GM21619 (cell line): Measurements from ENCODE around the gene LRP8.
A peak's percentile ranks its signal among the peaks of the same experiment; 100 is the strongest.
"Not testable (repeated sequence)": the region's sequence is repeated elsewhere in the genome, so short reads cannot be mapped to it uniquely, and the experiment has no call there.

Experiments
- ATAC-seq: cut with Tn5 transposase; IDR thresholded peaks from one replicate; pipeline ENCODE4 v1.9.1; 2021; ENCODE audit not compliant: unreplicated experiment

LRP8 gene

GRCh38 chr1:53220171-53220961, 107.5 kb downstream of the LRP8 start, which contains the start of gene CZIB:
CZIB (minus strand) TSS chr1:53220634; CDS start chr1:53220575, 59 bp downstream.
- peak; percentile 86 for ATAC-seq

GRCh38 chr1:53219711-53220110, 108.2 kb downstream of the LRP8 start:
- ATAC-seq, result no peak

- ATAC-seq, result no peak
Measured at GRCh38 chr1:53218201-53218600, 109.7 kb downstream of the LRP8 start.

GRCh38 chr1:53214376-53214940, 113.4 kb downstream of the LRP8 start:
- no peak for ATAC-seq

- no peak for ATAC-seq
Measured at GRCh38 chr1:53210954-53211353, 116.9 kb downstream of the LRP8 start.

GRCh38 chr1:53210352-53210751, 117.5 kb downstream of the LRP8 start:
- ATAC-seq, result no peak

- no peak for ATAC-seq
Measured at GRCh38 chr1:53207726-53208125, 120.1 kb downstream of the LRP8 start.

GRCh38 chr1:53206735-53207379, 121.0 kb downstream of the LRP8 start:
- no peak for ATAC-seq

- not testable (repeated sequence) for ATAC-seq
Measured at GRCh38 chr1:53206083-53206685, 121.7 kb downstream of the LRP8 start.

- not testable (repeated sequence) for ATAC-seq
Measured at GRCh38 chr1:53205496-53205895, 122.4 kb downstream of the LRP8 start.

GRCh38 chr1:53203466-53203865, 124.4 kb downstream of the LRP8 start:
- ATAC-seq, result no peak

- ATAC-seq, result no peak
Measured at GRCh38 chr1:53198241-53198651, 129.6 kb downstream of the LRP8 start.

- ATAC-seq, result no peak
Measured at GRCh38 chr1:53197291-53198200, 130.3 kb downstream of the LRP8 start.

- ATAC-seq, result peak; percentile 99
Measured at GRCh38 chr1:53196485-53197290, 131.2 kb downstream of the LRP8 start, which contains the start of gene CPT2. CPT2 (plus strand) TSS chr1:53196824; CDS start chr1:53196944, 120 bp downstream.

- ATAC-seq, result peak; percentile 17
Measured at GRCh38 chr1:53196017-53196484, 131.8 kb downstream of the LRP8 start.

- no peak for ATAC-seq
Measured at GRCh38 chr1:53195246-53196016, 132.4 kb downstream of the LRP8 start.
